ENCODE data around the gene BDKRB1.

The BDKRB1 gene

GRCh38 chr14:96212140-96212539 lies 43.9 kb upstream of the BDKRB1 start:
- TF ChIP-seq FOXP2 (optimal IDR thresholded peaks at IDR 0.05; ENCODE audit: borderline replicate concordance, extremely low read depth, extremely low read length, insufficient read depth) (no peak), REST (IDR thresholded peaks at IDR 0.05; ENCODE audit: insufficient read depth in 1 of 2, low read depth in 2 of 2, low read length in 2 of 2) (no peak), TAF1 (IDR thresholded peaks at IDR 0.05; ENCODE audit: borderline replicate concordance, insufficient read depth, low read length) (no peak), SIN3A (IDR thresholded peaks at IDR 0.05; ENCODE audit: borderline replicate concordance, insufficient read depth, low read length) (no peak), POLR2AphosphoS5 (IDR thresholded peaks at IDR 0.05; ENCODE audit: low read depth, low read length) (no peak)

- no peak for TF ChIP-seq POLR2AphosphoS5 (IDR thresholded peaks at IDR 0.05; ENCODE audit: low read depth, low read length)
- TF ChIP-seq SIN3A (IDR thresholded peaks at IDR 0.05; ENCODE audit: borderline replicate concordance, insufficient read depth, low read length): no peak
- no peak for TF ChIP-seq TAF1 (IDR thresholded peaks at IDR 0.05; ENCODE audit: borderline replicate concordance, insufficient read depth, low read length)
- no peak for TF ChIP-seq REST (IDR thresholded peaks at IDR 0.05; ENCODE audit: insufficient read depth in 1 of 2, low read depth in 2 of 2, low read length in 2 of 2)
- TF ChIP-seq FOXP2 (optimal IDR thresholded peaks at IDR 0.05; ENCODE audit: borderline replicate concordance, extremely low read depth, extremely low read length, insufficient read depth): no peak
Observed at GRCh38 chr14:96212896-96213295, 43.1 kb upstream of the BDKRB1 start.

- TF ChIP-seq POLR2AphosphoS5 (IDR thresholded peaks at IDR 0.05; ENCODE audit: low read depth, low read length) (no peak), TAF1 (IDR thresholded peaks at IDR 0.05; ENCODE audit: borderline replicate concordance, insufficient read depth, low read length) (no peak), SIN3A (IDR thresholded peaks at IDR 0.05; ENCODE audit: borderline replicate concordance, insufficient read depth, low read length) (no peak), REST (IDR thresholded peaks at IDR 0.05; ENCODE audit: insufficient read depth in 1 of 2, low read depth in 2 of 2, low read length in 2 of 2) (no peak), FOXP2 (optimal IDR thresholded peaks at IDR 0.05; ENCODE audit: borderline replicate concordance, extremely low read depth, extremely low read length, insufficient read depth) (no peak)
Observed at GRCh38 chr14:96213871-96214465, 42.0 kb upstream of the BDKRB1 start.

GRCh38 chr14:96214793-96215192 lies 41.2 kb upstream of the BDKRB1 start:
- TF ChIP-seq POLR2AphosphoS5 (IDR thresholded peaks at IDR 0.05; ENCODE audit: low read depth, low read length) (no peak), FOXP2 (optimal IDR thresholded peaks at IDR 0.05; ENCODE audit: borderline replicate concordance, extremely low read depth, extremely low read length, insufficient read depth) (no peak), TAF1 (IDR thresholded peaks at IDR 0.05; ENCODE audit: borderline replicate concordance, insufficient read depth, low read length) (no peak), REST (IDR thresholded peaks at IDR 0.05; ENCODE audit: insufficient read depth in 1 of 2, low read depth in 2 of 2, low read length in 2 of 2) (no peak), SIN3A (IDR thresholded peaks at IDR 0.05; ENCODE audit: borderline replicate concordance, insufficient read depth, low read length) (no peak)

Measured in PFSK-1 (cell line).